GM12878 (cell line): ENCODE data around the gene SPDL1.

ENCODE experiments used
- ATF3 ChIP-seq: IDR thresholded peaks from 2 replicates; pipeline ENCODE4 v1.6.1; 2011; ENCODE audit warnings: low read depth, mild to moderate bottlenecking, low read length, moderate library complexity, borderline replicate concordance; ENCODE audit errors: extremely low read depth
- CBX3 ChIP-seq: fragments of 200-600 bp; sonication (generic); IDR thresholded peaks from 2 replicates; pipeline ENCODE4 v1.6.1; 2016; ENCODE audit warnings: low read depth, borderline replicate concordance
- CTCF ChIP-seq, 3 experiments: IDR thresholded peaks in 2 of 3; conservative IDR thresholded peaks in 1 of 3; 2 replicates each; pipeline ENCODE4 v1.5.1; 2011; ENCODE audit warnings: low read depth in 3 of 3, low read length in 3 of 3, mild to moderate bottlenecking in 3 of 3, control low read depth in 2 of 3, moderate library complexity in 2 of 3, inconsistent platforms in 1 of 3, mixed read lengths in 1 of 3; ENCODE audit not compliant: control insufficient read depth in 2 of 3, insufficient read depth in 1 of 3; ENCODE audit errors: extremely low read depth in 1 of 3
- ELK1 ChIP-seq: IDR thresholded peaks from 2 replicates; pipeline ENCODE4 v1.6.1; 2012; ENCODE audit warnings: low read depth, low read length, improper control_type of control experiment
- IRF3 ChIP-seq: fragments of 450-650 bp; IDR thresholded peaks from 2 replicates; pipeline ENCODE4 v1.6.1; 2014; ENCODE audit warnings: mild to moderate bottlenecking
- MTA2 ChIP-seq: fragments of 450-650 bp; IDR thresholded peaks from 2 replicates; pipeline ENCODE4 v1.6.1; 2016; ENCODE audit warnings: low read depth, mild to moderate bottlenecking, moderate library complexity
- MYC ChIP-seq: IDR thresholded peaks from 2 replicates; pipeline ENCODE4 v1.6.1; 2011; ENCODE audit warnings: mild to moderate bottlenecking, low read length, moderate library complexity, inconsistent platforms; ENCODE audit not compliant: insufficient read depth, insufficient replicate concordance, insufficient read length, severe bottlenecking
- POLR2A ChIP-seq: IDR thresholded peaks from 2 replicates; pipeline ENCODE4 v1.6.1; 2011; ENCODE audit warnings: low read depth, mild to moderate bottlenecking, low read length
- POLR2AphosphoS2 ChIP-seq: IDR thresholded peaks from 2 replicates; pipeline ENCODE4 v1.6.1; 2011; ENCODE audit warnings: low read depth, mild to moderate bottlenecking, low read length, improper control_type of control experiment, moderate library complexity
- REST ChIP-seq: IDR thresholded peaks from 2 replicates; pipeline ENCODE4 v1.6.1; 2012; ENCODE audit warnings: mild to moderate bottlenecking, low read depth, low read length
- RFX5 ChIP-seq: IDR thresholded peaks from 2 replicates; pipeline ENCODE4 v1.6.1; 2011; ENCODE audit warnings: low read depth, low read length, improper control_type of control experiment
- SIX5 ChIP-seq: IDR thresholded peaks from 2 replicates; pipeline ENCODE4 v1.6.1; 2011; ENCODE audit warnings: mild to moderate bottlenecking, low read depth, low read length, moderate library complexity; ENCODE audit not compliant: severe bottlenecking
- SMC3 ChIP-seq: IDR thresholded peaks from 2 replicates; pipeline ENCODE4 v1.6.1; 2011; ENCODE audit warnings: low read length, improper control_type of control experiment, borderline replicate concordance

- no peak for TF ChIP-seq ELK1
- no peak for TF ChIP-seq CTCF (IDR thresholded peaks at IDR 0.05 in 2 of 3, conservative IDR thresholded peaks at IDR 0.05 in 1 of 3; ENCODE audit: control insufficient read depth in 2 of 3, extremely low read depth in 1 of 3, insufficient read depth in 1 of 3, low read depth in 3 of 3, low read length in 3 of 3)
- no peak for TF ChIP-seq MTA2
- TF ChIP-seq MYC: no peak
- TF ChIP-seq REST: no peak
- TF ChIP-seq ATF3: no peak
- no peak for TF ChIP-seq POLR2A
- no peak for TF ChIP-seq SMC3
- no peak for TF ChIP-seq SIX5
- TF ChIP-seq POLR2AphosphoS2: no peak
- TF ChIP-seq CBX3: no peak
- no peak for TF ChIP-seq RFX5
- TF ChIP-seq IRF3: no peak
Measured at GRCh38 chr5:169609716-169610115, 26.1 kb downstream of the SPDL1 start.
